ENCODE results near the gene RNF207. TPM values are rescaled to one million over a fixed set of nuclear protein-coding genes. Genes with fewer than 3 reads are reported as not detected.

The RNF207 gene
- total RNA-seq, 1 experiment from 2014 or later = 95.4 TPM

DNA sequence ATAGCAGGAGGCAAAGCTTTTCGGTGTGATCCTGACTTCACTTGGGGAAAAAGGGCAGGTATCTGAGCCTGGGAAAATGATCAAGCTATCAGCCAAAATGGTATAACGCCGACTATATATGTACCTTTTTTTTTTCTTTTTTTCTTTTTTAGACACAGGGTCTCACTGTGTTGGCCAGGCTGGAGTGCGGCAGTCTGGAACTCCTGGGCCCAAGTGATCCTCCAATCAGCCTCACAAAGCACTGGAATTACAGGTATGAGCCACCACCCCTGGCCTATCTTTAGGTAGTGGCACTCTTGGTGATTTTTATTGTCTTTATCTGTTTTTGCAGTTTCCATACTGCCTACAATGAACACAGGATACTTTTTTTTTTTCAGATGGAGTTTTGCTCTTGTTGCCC is 31.2 kb downstream of the RNF207 start:
- ATAC-seq = no peak
- POLR2A ChIA-PET (ENCODE audit: unreplicated experiment) = no interaction called here
- Histone ChIP-seq H3K9ac (ENCODE audit: low read length) (no peak overlapping the region), H3K4me2 (ENCODE audit: low read length) (no peak overlapping the region), H2AFZ (ENCODE audit: low read length) (no peak overlapping the region), H3K79me2 (ENCODE audit: low read length) (peaks cover 32% of the 10 kb centered on the region), H4K20me1 (ENCODE audit: low read length) (peaks cover 12% of the 10 kb centered on the region), H3K4me1 (ENCODE audit: insufficient read depth, low read length) (peaks cover 15% of the 10 kb centered on the region), H3K27me3 (ENCODE audit: low read length) (peaks cover 10% of the 10 kb centered on the region), H3F3A (ENCODE audit: low read length, unreplicated experiment) (no peaks in the 10 kb centered on the region), H3K4me3 (ENCODE audit: low read length) (no peak overlapping the region), H3K27ac (ENCODE audit: low read length) (no peak overlapping the region), H3K9me3 (ENCODE audit: low read length) (no peaks in the 10 kb centered on the region), H3K36me3 (ENCODE audit: low read depth, low read length) (peaks cover 12% of the 10 kb centered on the region), H3K9me2 (replicated peaks; ENCODE audit: low read length) (no peaks in the 10 kb centered on the region)
- intact Hi-C loops (cut with micrococcal nuclease) = no loop called here
- TF ChIP-seq EZH2 (IDR thresholded peaks at IDR 0.05; ENCODE audit: low read length, unreplicated experiment) (no peak), EZH2phosphoT487 (IDR thresholded peaks at IDR 0.05; ENCODE audit: borderline replicate concordance, low read length) (no peak), CTCF (conservative IDR thresholded peaks at IDR 0.05; ENCODE audit: low read depth, low read length) (no peak)
- BruUV-seq (replicated peaks) = no TSS peak
- CTCF ChIA-PET = interaction anchor here (0.6 kb wide), 1 partner anchor 156 kb away, joined by 9 read pairs; the partner anchor contains the start of gene ACOT7
- no peak for DNase-seq

- Histone ChIP-seq H3K27me3 (ENCODE audit: low read length) (peaks cover 23% of the 10 kb centered on the region), H2AFZ (ENCODE audit: low read length) (no peak overlapping the region), H4K20me1 (ENCODE audit: low read length) (peaks cover 8% of the 10 kb centered on the region), H3F3A (ENCODE audit: low read length, unreplicated experiment) (no peaks in the 10 kb centered on the region), H3K4me2 (ENCODE audit: low read length) (no peak overlapping the region), H3K4me3 (ENCODE audit: low read length) (no peak overlapping the region), H3K79me2 (ENCODE audit: low read length) (peaks cover 13% of the 10 kb centered on the region), H3K9ac (ENCODE audit: low read length) (no peak overlapping the region), H3K4me1 (ENCODE audit: insufficient read depth, low read length) (peaks cover 3% of the 10 kb centered on the region), H3K36me3 (ENCODE audit: low read depth, low read length) (no peaks in the 10 kb centered on the region), H3K9me2 (replicated peaks; ENCODE audit: low read length) (no peaks in the 10 kb centered on the region), H3K27ac (ENCODE audit: low read length) (no peak overlapping the region), H3K9me3 (ENCODE audit: low read length) (no peaks in the 10 kb centered on the region)
- DNase-seq (no peak), ATAC-seq (no peak)
- intact Hi-C loops (cut with micrococcal nuclease) = no loop called here
- no TSS peak for BruUV-seq (replicated peaks)
- CTCF ChIA-PET = interaction anchor here (0.6 to 1.8 kb wide), 2 partner anchors 34 to 62 kb away, joined by 4 to 6 read pairs; no protein-coding TSS in a partner anchor
- POLR2A ChIA-PET (ENCODE audit: unreplicated experiment) = interaction anchor here (0.6 kb wide), 1 partner anchor 180 kb away, joined by 3 read pairs; no protein-coding TSS in a partner anchor
- TF ChIP-seq CTCF (conservative IDR thresholded peaks at IDR 0.05; ENCODE audit: low read depth, low read length) (no peak), EZH2phosphoT487 (IDR thresholded peaks at IDR 0.05; ENCODE audit: borderline replicate concordance, low read length) (no peak), EZH2 (IDR thresholded peaks at IDR 0.05; ENCODE audit: low read length, unreplicated experiment) (no peak)
Measured at GRCh38 chr1:6239213-6239752, 33.4 kb downstream of the RNF207 start.

Measured in PC-3 (cell line).